Cardiac muscle cell (in vitro differentiated cells and primary cell): ENCODE results near the gene ARHGEF12. TPM values are rescaled to one million over a fixed set of nuclear protein-coding genes. Genes with fewer than 3 reads are reported as not detected.

Experiments used
- DNase-seq, 2 donors: peaks; one replicate each; pipeline versions ENCODE4 v3.0.0 to v3.0.0-alpha.2; 2010 to 2017; ENCODE audit warnings: low read depth in 1 of 2, low spot score in 1 of 2
- H3K27ac ChIP-seq: fragments of 200-600 bp; sonication (generic); 2 replicates; pipeline ENCODE4 v1.5.1; 2016
- H3K27me3 ChIP-seq: fragments of 200-600 bp; sonication (generic); 2 replicates; pipeline ENCODE4 v1.6.0; 2016; ENCODE audit warnings: control low read depth
- H3K36me3 ChIP-seq: fragments of 200-600 bp; sonication (generic); 2 replicates; pipeline ENCODE4 v1.5.1; 2016; ENCODE audit warnings: control low read depth
- H3K4me1 ChIP-seq: fragments of 200-600 bp; sonication (generic); 2 replicates; pipeline ENCODE4 v1.8.1; 2017; ENCODE audit warnings: low read depth, mild to moderate bottlenecking, mixed run types
- H3K4me3 ChIP-seq: fragments of 200-600 bp; sonication (generic); 2 replicates; pipeline ENCODE4 v1.5.1; 2016; ENCODE audit warnings: mild to moderate bottlenecking
- H3K9me3 ChIP-seq: fragments of 200-600 bp; sonication (generic); 2 replicates; pipeline ENCODE4 v1.5.1; 2017; ENCODE audit warnings: low read depth, mild to moderate bottlenecking, control low read depth
- CTCF ChIP-seq: IDR thresholded peaks from 2 replicates; pipeline ENCODE4 v1.5.1; 2012; ENCODE audit warnings: low read depth, mild to moderate bottlenecking, low read length
- polyA plus RNA-seq: library from polyadenylated mRNA; unstranded; fragments of >200 nt; fragmentation: Nextera tagmentation; extraction: Ambion mirVana; gene quantifications from 2 replicates; pipeline ENCODE4 v1.2.1, GENCODE V29; 2016
- total RNA-seq: library from RNA; depleted of rRNA; stranded (reverse); fragments of >200 nt; gene quantifications from 2 replicates; pipeline ENCODE4 v1.2.3, GENCODE V29; 2016

ARHGEF12 gene
- total and polyA plus RNA-seq, 2 experiments from 2014 or later = 21.7 to 43.4 TPM

- no peak overlapping the region for H3K4me3 ChIP-seq
- peaks cover 33% of the 10 kb centered on the region for H3K36me3 ChIP-seq
- no peak for TF ChIP-seq CTCF
- no peak overlapping the region for H3K27ac ChIP-seq
- no peaks in the 10 kb centered on the region for H3K9me3 ChIP-seq
- H3K27me3 ChIP-seq = no peaks in the 10 kb centered on the region
- no peaks in the 10 kb centered on the region for H3K4me1 ChIP-seq
- no peak for DNase-seq
Measured at GRCh38 chr11:120424970-120425332, 88.7 kb downstream of the ARHGEF12 start.

DNA sequence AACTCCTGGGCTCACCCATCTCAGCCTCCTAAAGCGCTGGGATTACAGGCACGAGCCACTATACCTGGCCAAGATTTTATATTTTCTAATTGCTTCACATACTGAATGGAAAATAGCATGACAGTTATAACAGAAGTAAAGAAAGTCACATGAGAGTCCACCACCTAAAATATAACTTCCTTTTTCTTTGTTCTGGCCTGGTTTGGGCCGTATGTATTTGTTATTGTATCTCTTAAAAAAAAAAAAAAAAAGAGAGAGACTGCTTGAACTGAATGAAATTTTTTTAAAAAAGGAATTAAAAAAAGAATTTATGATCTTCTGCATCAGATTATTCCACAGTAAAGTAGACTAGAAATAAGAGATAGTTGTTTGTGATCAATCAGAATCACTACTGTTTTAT lies 89.3 kb downstream of the ARHGEF12 start:
- no peak for TF ChIP-seq CTCF
- no peak for DNase-seq
- Histone ChIP-seq H3K27me3 (no peaks in the 10 kb centered on the region), H3K4me3 (no peak overlapping the region), H3K27ac (no peak overlapping the region), H3K4me1 (no peaks in the 10 kb centered on the region), H3K9me3 (no peaks in the 10 kb centered on the region), H3K36me3 (peaks cover 32% of the 10 kb centered on the region)

DNA sequence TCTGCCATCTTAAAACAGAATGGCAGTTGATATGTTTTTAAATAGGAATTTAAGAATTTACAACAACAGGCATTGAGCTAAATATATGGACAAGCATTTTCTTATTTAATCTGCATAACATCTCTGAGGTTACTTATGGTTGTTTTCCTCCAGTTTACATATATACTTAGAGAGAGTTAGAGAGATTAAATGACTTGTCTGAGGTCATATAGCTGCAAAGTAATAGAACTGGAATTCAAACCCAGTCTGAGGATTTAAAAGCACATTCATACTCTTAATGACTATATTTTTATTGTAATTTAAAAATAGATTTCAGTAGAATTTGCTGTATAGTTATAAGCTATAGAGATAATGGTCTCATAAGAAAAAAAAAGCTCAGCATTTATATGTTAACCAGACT lies 93.9 kb downstream of the ARHGEF12 start:
- no peak for TF ChIP-seq CTCF

GRCh38 chr11:120431633-120432032 lies 95.4 kb downstream of the ARHGEF12 start:
- no peak overlapping the region for H3K4me3 ChIP-seq
- H3K4me1 ChIP-seq = no peaks in the 10 kb centered on the region
- no peak overlapping the region for H3K27ac ChIP-seq
- DNase-seq = peak in 1 of 2 donors; percentile 60
- H3K9me3 ChIP-seq = no peaks in the 10 kb centered on the region
- H3K27me3 ChIP-seq = no peaks in the 10 kb centered on the region
- H3K36me3 ChIP-seq = peaks cover 21% of the 10 kb centered on the region
- peak; percentile 43 for TF ChIP-seq CTCF

More for the DNA sequence above, 93.9 kb downstream of the ARHGEF12 start:
- no peak for DNase-seq
- peaks cover 21% of the 10 kb centered on the region for H3K36me3 ChIP-seq
- H3K4me3 ChIP-seq = no peak overlapping the region
- no peaks in the 10 kb centered on the region for H3K27me3 ChIP-seq
- H3K4me1 ChIP-seq = no peaks in the 10 kb centered on the region
- no peak overlapping the region for H3K27ac ChIP-seq
- H3K9me3 ChIP-seq = no peaks in the 10 kb centered on the region

DNA sequence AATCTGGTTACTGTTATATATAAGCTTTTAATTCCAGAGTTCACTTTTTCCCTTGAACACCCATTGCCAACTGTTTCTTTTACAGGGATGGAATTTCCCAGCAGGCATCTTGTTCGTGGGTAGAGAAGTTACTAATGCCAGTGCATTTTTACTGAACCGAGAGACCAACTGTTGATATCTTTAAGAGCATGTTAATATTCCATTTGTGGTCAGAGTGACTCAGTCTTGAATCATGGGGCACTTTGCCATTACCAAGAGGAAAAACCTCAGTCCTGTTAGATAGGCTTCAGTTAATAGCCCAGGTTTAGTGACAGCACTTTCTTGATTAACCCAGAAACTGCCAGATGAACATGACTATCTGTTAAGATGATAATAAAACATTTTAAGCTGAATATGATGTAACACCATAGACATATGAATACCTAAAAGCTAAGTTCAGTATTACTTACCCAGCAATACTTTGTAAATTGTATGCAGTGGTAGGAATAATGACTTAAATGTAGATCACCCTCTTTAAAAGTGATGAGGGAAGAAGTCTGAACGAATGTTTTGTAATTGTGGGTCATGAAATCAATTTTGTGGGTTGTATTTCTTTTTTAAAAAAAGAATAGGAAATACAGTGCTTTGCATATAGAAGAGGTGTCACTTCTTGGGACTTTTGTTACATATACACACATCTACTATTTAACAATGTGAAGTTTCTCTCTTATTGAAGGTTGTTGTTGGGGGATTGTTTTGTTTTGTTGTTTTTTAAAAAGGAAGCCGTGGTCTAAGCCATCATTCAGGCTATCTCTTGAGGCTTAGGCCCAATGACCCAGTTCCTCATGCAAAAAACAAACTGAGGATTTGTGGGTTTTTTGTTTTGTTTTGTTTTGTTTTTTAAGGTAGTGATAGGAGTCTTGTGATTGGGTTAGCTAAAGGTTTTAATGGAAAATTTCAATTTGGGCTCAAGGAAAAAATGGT lies 96.1 kb downstream of the ARHGEF12 start:
- Histone ChIP-seq H3K36me3 (peaks cover 21% of the 10 kb centered on the region), H3K27me3 (no peaks in the 10 kb centered on the region), H3K27ac (no peak overlapping the region), H3K4me3 (no peak overlapping the region), H3K4me1 (no peaks in the 10 kb centered on the region), H3K9me3 (no peaks in the 10 kb centered on the region)
- no peak for TF ChIP-seq CTCF
- peak in 1 of 2 donors; percentile 97 for DNase-seq
